ENCODE data around the gene TESK1.

GRCh38 chr9:35656348-35656747 lies 51.3 kb downstream of the TESK1 start:
- TF ChIP-seq CTCF (IDR thresholded peaks at IDR 0.05) (no peak), EP300 (IDR thresholded peaks at IDR 0.05) (no peak), POLR2AphosphoS5 (IDR thresholded peaks at IDR 0.05) (no peak)

All from sigmoid colon (tissue), 4 donors.